ENCODE data around the gene TENT5A.
"Not testable (repeated sequence)": the region's sequence is repeated elsewhere in the genome, so short reads cannot be mapped to it uniquely, and the experiment has no call there.

The TENT5A gene

GRCh38 chr6:81750681-81751387 is 1.6 kb downstream of the TENT5A start:
- DNase-seq (ENCODE audit: low spot score), result no peak

- DNase-seq (ENCODE audit: low spot score), result no peak
Measured at GRCh38 chr6:81750200-81750599, 2.3 kb downstream of the TENT5A start.

- DNase-seq (ENCODE audit: low spot score), result no peak
Measured at GRCh38 chr6:81749707-81750106, 2.8 kb downstream of the TENT5A start.

- no peak for DNase-seq (ENCODE audit: low spot score)
Measured at GRCh38 chr6:81748994-81749393, 3.5 kb downstream of the TENT5A start.

- no peak for DNase-seq (ENCODE audit: low spot score)
Measured at GRCh38 chr6:81747327-81747726, 5.2 kb downstream of the TENT5A start.

GRCh38 chr6:81744131-81744530 is 8.3 kb downstream of the TENT5A start:
- no peak for DNase-seq (ENCODE audit: low spot score)

GRCh38 chr6:81743649-81744048 is 8.8 kb downstream of the TENT5A start:
- no peak for DNase-seq (ENCODE audit: low spot score)

- DNase-seq (ENCODE audit: low spot score), result no peak
Measured at GRCh38 chr6:81741689-81742088, 10.8 kb downstream of the TENT5A start.

GRCh38 chr6:81740591-81740990 is 11.9 kb downstream of the TENT5A start:
- DNase-seq (ENCODE audit: low spot score), result not testable (repeated sequence)

GRCh38 chr6:81739230-81740195 is 13.0 kb downstream of the TENT5A start:
- no peak for DNase-seq (ENCODE audit: low spot score)

- DNase-seq (ENCODE audit: low spot score), result no peak
Measured at GRCh38 chr6:81736428-81736827, 16.1 kb downstream of the TENT5A start.

GRCh38 chr6:81735756-81736380 is 16.6 kb downstream of the TENT5A start:
- DNase-seq (ENCODE audit: low spot score), result no peak

- DNase-seq (ENCODE audit: low spot score), result no peak
Measured at GRCh38 chr6:81734500-81735150, 17.9 kb downstream of the TENT5A start.

GRCh38 chr6:81734081-81734480 is 18.4 kb downstream of the TENT5A start:
- no peak for DNase-seq (ENCODE audit: low spot score)

- no peak for DNase-seq (ENCODE audit: low spot score)
Measured at GRCh38 chr6:81731814-81732213, 20.7 kb downstream of the TENT5A start.

GRCh38 chr6:81727876-81728517 is 24.5 kb downstream of the TENT5A start:
- DNase-seq (ENCODE audit: low spot score), result no peak

GRCh38 chr6:81725127-81725526 is 27.4 kb downstream of the TENT5A start:
- DNase-seq (ENCODE audit: low spot score), result no peak

- no peak for DNase-seq (ENCODE audit: low spot score)
Measured at GRCh38 chr6:81722506-81723223, 29.8 kb downstream of the TENT5A start.

GRCh38 chr6:81720427-81720826 is 32.1 kb downstream of the TENT5A start:
- no peak for DNase-seq (ENCODE audit: low spot score)

GRCh38 chr6:81718126-81718525 is 34.4 kb downstream of the TENT5A start:
- DNase-seq (ENCODE audit: low spot score), result no peak

- no peak for DNase-seq (ENCODE audit: low spot score)
Measured at GRCh38 chr6:81714684-81715083, 37.8 kb downstream of the TENT5A start.
